ENCODE data around the gene CFAP45. TPM values are rescaled to one million over a fixed set of nuclear protein-coding genes. Genes with fewer than 3 reads are reported as not detected.
A peak's percentile ranks its signal among the peaks of the same experiment; 100 is the strongest.

Gene CFAP45
- total RNA-seq, 1 donor from 2014 or later: 1.9 TPM

- Histone ChIP-seq H3K4me1 (peaks cover 10% of the 10 kb centered on the region), H3K36me3 (no peaks in the 10 kb centered on the region), H3K27me3 (no peaks in the 10 kb centered on the region), H3K27ac (no peak overlapping the region), H3K9me3 (no peaks in the 10 kb centered on the region), H3K4me3 (no peak overlapping the region)
- DNase-seq (no peak), ATAC-seq (no peak)
- intact Hi-C loops (cut with DNase I): loop anchor here (10.0 kb wide), 1 partner anchor 734 kb away; no protein-coding TSS in a partner anchor
- TF ChIP-seq CTCF (IDR thresholded peaks at IDR 0.05): no peak
These were observed 1.4 kb downstream of the CFAP45 start for GRCh38 chr1:159898527-159898926.

- Histone ChIP-seq H3K36me3 (no peaks in the 10 kb centered on the region), H3K27me3 (no peaks in the 10 kb centered on the region), H3K9me3 (no peaks in the 10 kb centered on the region), H3K4me1 (peaks cover 10% of the 10 kb centered on the region), H3K4me3 (no peak overlapping the region), H3K27ac (no peak overlapping the region)
- ATAC-seq (no peak), DNase-seq (no peak)
- TF ChIP-seq CTCF (IDR thresholded peaks at IDR 0.05): no peak
- intact Hi-C loops (cut with DNase I): loop anchor here (10.0 kb wide), 1 partner anchor 733 kb away; no protein-coding TSS in a partner anchor
These were observed 2.0 kb downstream of the CFAP45 start for GRCh38 chr1:159897962-159898361.

- Histone ChIP-seq H3K9me3 (no peaks in the 10 kb centered on the region), H3K27me3 (no peaks in the 10 kb centered on the region), H3K36me3 (no peaks in the 10 kb centered on the region), H3K27ac (no peak overlapping the region), H3K4me3 (no peak overlapping the region), H3K4me1 (peaks cover 10% of the 10 kb centered on the region)
- intact Hi-C loops (cut with DNase I): loop anchor here (10.0 kb wide), 1 partner anchor 732 kb away; no protein-coding TSS in a partner anchor
- no peak for ATAC-seq
- no peak for DNase-seq
- no peak for TF ChIP-seq CTCF (IDR thresholded peaks at IDR 0.05)
These were observed 3.4 kb downstream of the CFAP45 start for GRCh38 chr1:159896546-159896930.

GRCh38 chr1:159895836-159896545 is 4.0 kb downstream of the CFAP45 start:
- no peaks in the 10 kb centered on the region for H3K27me3 ChIP-seq
- TF ChIP-seq CTCF (IDR thresholded peaks at IDR 0.05): no peak
- intact Hi-C loops (cut with DNase I): loop anchor here (10.0 kb wide), 1 partner anchor 731 kb away; no protein-coding TSS in a partner anchor
- DNase-seq (no peak), ATAC-seq (peak; percentile 40)
- H3K36me3 ChIP-seq: no peaks in the 10 kb centered on the region
- peaks cover 10% of the 10 kb centered on the region for H3K4me1 ChIP-seq
- H3K4me3 ChIP-seq: no peak overlapping the region
- H3K9me3 ChIP-seq: no peaks in the 10 kb centered on the region
- no peak overlapping the region for H3K27ac ChIP-seq

DNA sequence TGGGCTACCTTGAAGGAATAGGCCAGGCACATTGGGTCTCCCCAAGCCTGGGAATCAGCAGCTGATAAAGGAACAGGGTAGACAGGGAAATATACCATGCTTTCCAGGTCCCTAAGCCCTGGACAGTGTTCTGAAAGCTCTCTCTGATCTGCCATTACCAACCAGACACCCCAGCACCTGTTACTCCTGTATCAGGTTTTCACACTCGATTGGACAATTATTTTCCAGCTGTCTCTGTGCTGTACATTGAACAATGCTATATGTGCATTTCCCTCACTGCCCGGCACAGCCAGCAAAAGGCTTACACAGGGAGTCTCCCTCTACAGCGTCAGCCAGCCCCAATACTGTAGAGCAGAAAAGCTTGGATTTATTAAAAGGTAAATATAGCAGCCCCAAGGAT is 4.7 kb downstream of the CFAP45 start:
- ATAC-seq (no peak), DNase-seq (no peak)
- no peaks in the 10 kb centered on the region for H3K9me3 ChIP-seq
- no peak overlapping the region for H3K27ac ChIP-seq
- H3K36me3 ChIP-seq: no peaks in the 10 kb centered on the region
- H3K4me1 ChIP-seq: peaks cover 15% of the 10 kb centered on the region
- no peak overlapping the region for H3K4me3 ChIP-seq
- intact Hi-C loops (cut with DNase I): loop anchor here (10.0 kb wide), 1 partner anchor 730 kb away; no protein-coding TSS in a partner anchor
- no peak for TF ChIP-seq CTCF (IDR thresholded peaks at IDR 0.05)
- no peaks in the 10 kb centered on the region for H3K27me3 ChIP-seq

Measured in upper lobe of right lung (tissue), 1 donor.